CD4-positive, alpha-beta memory T cell (primary cell): ENCODE measurements around the gene MAP3K12. TPM values are rescaled to one million over a fixed set of nuclear protein-coding genes. Genes with fewer than 3 reads are reported as not detected.

ENCODE experiments used
- CTCF ChIA-PET: fragments of 350-600 bp; sonication (Branson Sonifier 250); formaldehyde crosslinking; loops from one replicate; lab custom pipeline; 2021; ENCODE audit warnings: inconsistent platforms; ENCODE audit not compliant: partially characterized antibody; lab: Charles Lee
- POLR2A ChIA-PET: fragments of 350-600 bp; sonication (Branson Sonifier 250); formaldehyde crosslinking; loops from one replicate; lab custom pipeline; 2021; ENCODE audit not compliant: partially characterized antibody; lab: Charles Lee
- DNase-seq, 5 donors: peaks; one replicate each; pipeline versions ENCODE4 v3.0.0 to v3.0.0-alpha.2; 2020 to 2022; ENCODE audit warnings: mixed read lengths in 1 of 5
- H3K27ac ChIP-seq: one replicate; pipeline ENCODE4 v1.7.0; 2013; ENCODE audit warnings: low read depth, low read length
- H3K27me3 ChIP-seq: 2 replicates; pipeline ENCODE4 v1.7.0; 2013; ENCODE audit warnings: mild to moderate bottlenecking, low read length, moderate library complexity; ENCODE audit not compliant: insufficient read depth
- H3K36me3 ChIP-seq: 2 replicates; pipeline ENCODE4 v1.7.0; 2013; ENCODE audit warnings: mild to moderate bottlenecking, low read length, moderate library complexity; ENCODE audit not compliant: insufficient read depth
- H3K4me1 ChIP-seq: 2 replicates; pipeline ENCODE4 v1.7.0; 2013; ENCODE audit warnings: mild to moderate bottlenecking, low read length, moderate library complexity; ENCODE audit not compliant: insufficient read depth
- H3K4me3 ChIP-seq, 2 donors: one replicate each; pipeline ENCODE4 v1.7.0; 2013; ENCODE audit warnings: low read length in 2 of 2, mild to moderate bottlenecking in 1 of 2
- H3K9me3 ChIP-seq, 2 donors: one replicate each; pipeline ENCODE4 v1.7.0; 2013; ENCODE audit warnings: low read length in 2 of 2, control low read depth in 1 of 2; ENCODE audit not compliant: control insufficient read depth in 1 of 2
- H3K27ac Mint-ChIP-seq, 7 donors: one replicate each; pipeline ENCODE4 v1.8.0; 2020 to 2021; ENCODE audit warnings: mixed read lengths in 7 of 7, mild to moderate bottlenecking in 6 of 7, inconsistent platforms in 3 of 7, moderate library complexity in 3 of 7
- H3K27me3 Mint-ChIP-seq, 2 donors: one replicate each; pipeline ENCODE4 v1.8.0; 2020 to 2021; ENCODE audit warnings: mixed read lengths in 2 of 2
- H3K36me3 Mint-ChIP-seq, 2 donors: one replicate each; pipeline ENCODE4 v1.8.0; 2020 to 2021; ENCODE audit warnings: mixed read lengths in 2 of 2, inconsistent platforms in 1 of 2, mild to moderate bottlenecking in 1 of 2
- H3K4me1 Mint-ChIP-seq, 4 donors: one replicate each; pipeline ENCODE4 v1.8.0; 2020 to 2021; ENCODE audit warnings: mixed read lengths in 4 of 4, mild to moderate bottlenecking in 1 of 4
- H3K4me3 Mint-ChIP-seq, 8 donors: one replicate each; pipeline ENCODE4 v1.8.0; 2020 to 2021; ENCODE audit warnings: mixed read lengths in 8 of 8, mild to moderate bottlenecking in 7 of 8, moderate library complexity in 6 of 8, inconsistent platforms in 3 of 8
- H3K9me3 Mint-ChIP-seq, 8 donors: one replicate each; pipeline ENCODE4 v1.8.0; 2020 to 2021; ENCODE audit warnings: mixed read lengths in 8 of 8, mild to moderate bottlenecking in 5 of 8, inconsistent platforms in 3 of 8, moderate library complexity in 1 of 8
- intact Hi-C: fragments of 100-400 bp; cut with micrococcal nuclease; formaldehyde crosslinking; loops from one replicate; pipeline ENCODE4 v1.15.1; 2023
- polyA plus RNA-seq, 2 donors: library from polyadenylated mRNA; unstranded; fragments of 300-500 nt; fragmentation: Illumina TruSeq; gene quantifications; one replicate each; pipeline ENCODE4 v1.2.3, GENCODE V29; 2021
- total RNA-seq, 2 experiments: library from RNA; stranded (reverse); gene quantifications; one replicate each; pipeline ENCODE4 v1.2.3, GENCODE V29; 2021

Gene MAP3K12
- total and polyA plus RNA-seq, 4 experiments from 2014 or later: 3.1 to 28.2 (median 16.8) TPM

DNA sequence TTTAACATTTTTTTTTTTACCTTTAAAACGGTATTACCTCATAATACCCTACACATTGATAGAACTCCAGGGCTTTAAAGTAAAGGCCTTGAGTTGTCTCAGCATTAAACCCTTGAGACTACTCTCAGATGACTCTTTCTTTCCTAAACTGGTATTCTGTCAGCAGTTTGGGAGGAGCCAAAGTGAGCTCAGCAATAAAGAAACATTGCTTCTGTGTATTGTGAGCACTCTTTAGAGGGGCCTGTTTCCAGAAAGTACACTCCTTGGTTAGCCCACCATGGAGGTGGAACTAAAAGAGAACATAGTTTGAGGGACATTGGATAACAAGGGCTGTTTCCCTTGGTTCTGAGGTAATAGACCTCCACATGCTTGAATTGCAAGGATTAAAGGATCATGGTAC, 20.4 kb downstream of the MAP3K12 start:
- Histone ChIP-seq H3K36me3 (peaks cover 82% of the 10 kb centered on the region), H3K4me1 (peaks cover 29% of the 10 kb centered on the region), H3K9me3 (no peaks in the 10 kb centered on the region), H3K27me3 (no peaks in the 10 kb centered on the region), H3K27ac (no peak overlapping the region), H3K4me3 (no peak overlapping the region)
- Mint-ChIP-seq H3K36me3 (peaks cover 46 to 87% of the 10 kb centered on the region in 2 donors), H3K4me1 (peaks cover 19 to 36% (median 21%) of the 10 kb centered on the region in 4 donors), H3K27ac (peak overlapping the region in 2 of 7 donors; percentile 48 to 54), H3K9me3 (no peaks in the 10 kb centered on the region), H3K27me3 (no peaks in the 10 kb centered on the region), H3K4me3 (no peak overlapping the region)
- no peak for DNase-seq
- intact Hi-C loops: no loop called here
- ChIA-PET POLR2A (interaction anchor here (2.2 to 7.6 kb wide), 2 partner anchors 21 to 26 kb away, joined by 5 to 67 read pairs; partner anchors contain the start of genes MAP3K12 and TARBP2), CTCF (interaction anchor here (1.0 to 5.0 kb wide), 4 partner anchors 12 to 127 kb away, joined by 3 to 33 read pairs (median 5); partner anchors contain the start of gene NPFF)

GRCh38 chr12:53476769-53477209, 22.5 kb downstream of the MAP3K12 start:
- POLR2A ChIA-PET: interaction anchor here (0.5 to 7.6 kb wide), 9 partner anchors 8 to 125 kb away, joined by 3 to 67 read pairs (median 5); partner anchors contain the start of genes MAP3K12 and TARBP2
- CTCF ChIA-PET: interaction anchor here (0.7 to 7.2 kb wide), 11 partner anchors 8 to 153 kb away, joined by 3 to 74 read pairs (median 6); partner anchors contain the start of genes NPFF and TARBP2
- peak overlapping the region in 6 of 7 donors; percentile 2 to 82 (median 32) for H3K27ac Mint-ChIP-seq
- peaks cover 31 to 50% (median 33%) of the 10 kb centered on the region in 4 donors for H3K4me1 Mint-ChIP-seq
- H3K36me3 Mint-ChIP-seq: peaks cover 38 to 92% of the 10 kb centered on the region in 2 donors
- H3K9me3 Mint-ChIP-seq: no peaks in the 10 kb centered on the region
- intact Hi-C loops: loop anchor here (2.0 kb wide), 1 partner anchor 32 kb away; no protein-coding TSS in a partner anchor
- no peak overlapping the region for H3K4me3 Mint-ChIP-seq
- H3K27me3 ChIP-seq: no peaks in the 10 kb centered on the region
- H3K4me1 ChIP-seq: peaks cover 50% of the 10 kb centered on the region
- DNase-seq: peak in 1 of 5 donors; percentile 15
- H3K27ac ChIP-seq: no peak overlapping the region
- no peaks in the 10 kb centered on the region for H3K27me3 Mint-ChIP-seq
- H3K4me3 ChIP-seq: no peak overlapping the region
- no peaks in the 10 kb centered on the region for H3K9me3 ChIP-seq
- H3K36me3 ChIP-seq: peaks cover 85% of the 10 kb centered on the region

GRCh38 chr12:53474819-53475218, 24.4 kb downstream of the MAP3K12 start:
- DNase-seq: peak in 1 of 5 donors; percentile 14
- Mint-ChIP-seq H3K4me3 (peak overlapping the region in 5 of 8 donors; percentile 25 to 74 (median 28)), H3K9me3 (no peaks in the 10 kb centered on the region), H3K27ac (peak overlapping the region; percentile 79 to 92 (median 84)), H3K27me3 (no peaks in the 10 kb centered on the region), H3K36me3 (peaks cover 46 to 85% of the 10 kb centered on the region in 2 donors), H3K4me1 (peaks cover 36 to 59% (median 40%) of the 10 kb centered on the region in 4 donors)
- Histone ChIP-seq H3K36me3 (peaks cover 88% of the 10 kb centered on the region), H3K4me1 (peaks cover 48% of the 10 kb centered on the region), H3K9me3 (no peaks in the 10 kb centered on the region), H3K27me3 (no peaks in the 10 kb centered on the region), H3K4me3 (no peak overlapping the region), H3K27ac (peak overlapping the region; percentile 3)
- ChIA-PET POLR2A (interaction anchor here (0.7 to 7.6 kb wide), 6 partner anchors 10 to 35 kb away, joined by 3 to 67 read pairs (median 9); partner anchors contain the start of genes MAP3K12 and TARBP2), CTCF (interaction anchor here (1.2 to 7.2 kb wide), 10 partner anchors 15 to 130 kb away, joined by 3 to 74 read pairs (median 6); partner anchors contain the start of genes NPFF and TARBP2)
- intact Hi-C loops: loop anchor here (2.0 kb wide), 1 partner anchor 16 kb away; no protein-coding TSS in a partner anchor

GRCh38 chr12:53474077-53474476, 25.2 kb downstream of the MAP3K12 start:
- H3K4me3 ChIP-seq: no peak overlapping the region
- ChIA-PET POLR2A (interaction anchor here (0.7 to 7.6 kb wide), 6 partner anchors 10 to 129 kb away, joined by 3 to 67 read pairs (median 9); partner anchors contain the start of genes MAP3K12 and TARBP2), CTCF (interaction anchor here (1.2 to 7.2 kb wide), 8 partner anchors 8 to 122 kb away, joined by 3 to 74 read pairs (median 5); partner anchors contain the start of genes NPFF and TARBP2)
- peaks cover 88% of the 10 kb centered on the region for H3K36me3 ChIP-seq
- Mint-ChIP-seq H3K36me3 (peaks cover 44 to 80% of the 10 kb centered on the region in 2 donors), H3K27me3 (no peaks in the 10 kb centered on the region), H3K4me1 (peaks cover 34 to 59% (median 40%) of the 10 kb centered on the region in 4 donors), H3K27ac (peak overlapping the region; percentile 68 to 92 (median 81)), H3K4me3 (peak overlapping the region in 5 of 8 donors; percentile 15 to 74 (median 28)), H3K9me3 (no peaks in the 10 kb centered on the region)
- intact Hi-C loops: loop anchor here (2.0 kb wide), 1 partner anchor 15 kb away; no protein-coding TSS in a partner anchor
- no peak for DNase-seq
- no peaks in the 10 kb centered on the region for H3K9me3 ChIP-seq
- H3K4me1 ChIP-seq: peaks cover 48% of the 10 kb centered on the region
- H3K27me3 ChIP-seq: no peaks in the 10 kb centered on the region
- H3K27ac ChIP-seq: no peak overlapping the region

- Histone ChIP-seq H3K27me3 (no peaks in the 10 kb centered on the region), H3K36me3 (peaks cover 95% of the 10 kb centered on the region), H3K27ac (no peak overlapping the region), H3K4me3 (no peak overlapping the region), H3K4me1 (peaks cover 47% of the 10 kb centered on the region), H3K9me3 (no peaks in the 10 kb centered on the region)
- no peaks in the 10 kb centered on the region for H3K9me3 Mint-ChIP-seq
- ChIA-PET POLR2A (interaction anchor here (1.1 to 7.6 kb wide), 4 partner anchors 10 to 28 kb away, joined by 3 to 67 read pairs (median 6); partner anchors contain the start of genes MAP3K12 and TARBP2), CTCF (interaction anchor here (1.9 to 7.2 kb wide), 2 partner anchors 21 to 37 kb away, joined by 6 to 74 read pairs; partner anchors contain the start of gene NPFF)
- no peak for DNase-seq
- peak overlapping the region in 3 of 7 donors; percentile 74 to 80 (median 75) for H3K27ac Mint-ChIP-seq
- no peak overlapping the region for H3K4me3 Mint-ChIP-seq
- intact Hi-C loops: no loop called here
- H3K36me3 Mint-ChIP-seq: peaks cover 59 to 84% of the 10 kb centered on the region in 2 donors
- H3K27me3 Mint-ChIP-seq: no peaks in the 10 kb centered on the region
- peaks cover 36 to 58% (median 40%) of the 10 kb centered on the region in 4 donors for H3K4me1 Mint-ChIP-seq
These were observed 27.1 kb downstream of the MAP3K12 start for GRCh38 chr12:53472056-53472582.

DNA sequence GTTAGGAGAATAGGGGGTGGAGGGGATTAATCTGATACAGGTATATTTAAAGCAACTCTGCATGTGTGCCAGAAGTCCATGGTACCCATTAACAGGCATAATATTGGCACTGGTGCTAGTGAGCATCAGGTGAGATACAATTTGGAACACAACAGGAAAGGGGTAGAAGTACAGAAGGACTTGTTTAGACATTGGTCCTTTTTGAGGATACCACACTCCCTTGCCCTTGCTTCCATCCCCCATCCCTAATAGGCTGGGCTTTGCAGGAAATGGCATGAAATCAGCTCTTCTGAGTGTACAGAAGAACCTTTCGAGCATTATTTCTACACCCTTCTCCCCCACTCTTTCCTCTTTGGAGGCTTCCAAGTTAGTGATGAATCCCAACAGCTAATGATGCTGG, 31.0 kb downstream of the MAP3K12 start:
- Mint-ChIP-seq H3K27me3 (no peaks in the 10 kb centered on the region), H3K9me3 (no peaks in the 10 kb centered on the region), H3K4me1 (peaks cover 23 to 42% (median 33%) of the 10 kb centered on the region in 4 donors)

More for the DNA sequence above, 31.0 kb downstream of the MAP3K12 start:
- peaks cover 18% of the 10 kb centered on the region for H3K4me1 ChIP-seq
- CTCF ChIA-PET: interaction anchor here (1.2 to 1.3 kb wide), 2 partner anchors 9 to 401 kb away, joined by 3 to 4 read pairs; no protein-coding TSS in a partner anchor
- Mint-ChIP-seq H3K36me3 (peaks cover 57 to 84% of the 10 kb centered on the region in 2 donors), H3K27ac (peak overlapping the region in 1 of 7 donors; percentile 88), H3K4me3 (no peak overlapping the region)
- H3K36me3 ChIP-seq: peaks cover 94% of the 10 kb centered on the region
- no peak overlapping the region for H3K27ac ChIP-seq
- no peak overlapping the region for H3K4me3 ChIP-seq
- H3K9me3 ChIP-seq: no peaks in the 10 kb centered on the region
- POLR2A ChIA-PET: interaction anchor here (0.6 to 1.7 kb wide), 3 partner anchors 13 to 33 kb away, joined by 3 to 4 read pairs (median 4); partner anchors contain the start of gene TARBP2
- DNase-seq: no peak
- no peaks in the 10 kb centered on the region for H3K27me3 ChIP-seq
- intact Hi-C loops: no loop called here
